ENCODE results near the gene HACD3.
"Not testable (repeated sequence)": the region's sequence is repeated elsewhere in the genome, so short reads cannot be mapped to it uniquely, and the experiment has no call there.

The HACD3 gene

GRCh38 chr15:65550681-65551098, 20.4 kb downstream of the HACD3 start:
- no peak for DNase-seq

- no peak for DNase-seq
Measured at GRCh38 chr15:65551183-65551582, 20.9 kb downstream of the HACD3 start.

GRCh38 chr15:65552851-65553250, 22.6 kb downstream of the HACD3 start:
- not testable (repeated sequence) for DNase-seq

GRCh38 chr15:65553691-65554090, 23.4 kb downstream of the HACD3 start:
- DNase-seq, result no peak

- DNase-seq, result no peak
Measured at GRCh38 chr15:65556622-65557021, 26.4 kb downstream of the HACD3 start.

- DNase-seq, result no peak
Measured at GRCh38 chr15:65558336-65558735, 28.1 kb downstream of the HACD3 start.

- no peak for DNase-seq
Measured at GRCh38 chr15:65558997-65559760, 28.9 kb downstream of the HACD3 start.

GRCh38 chr15:65559941-65560340, 29.7 kb downstream of the HACD3 start:
- DNase-seq, result no peak

- no peak for DNase-seq
Measured at GRCh38 chr15:65561934-65562333, 31.7 kb downstream of the HACD3 start.

- DNase-seq, result no peak
Measured at GRCh38 chr15:65569728-65570127, 39.5 kb downstream of the HACD3 start.

GRCh38 chr15:65571971-65572370, 41.7 kb downstream of the HACD3 start:
- no peak for DNase-seq

- no peak for DNase-seq
Measured at GRCh38 chr15:65576664-65577063, 46.4 kb downstream of the HACD3 start.

GRCh38 chr15:65577129-65577996, 47.1 kb downstream of the HACD3 start:
- DNase-seq, result no peak

- no peak for DNase-seq
Measured at GRCh38 chr15:65578904-65579728, 48.9 kb downstream of the HACD3 start.

GRCh38 chr15:65579762-65580161, 49.5 kb downstream of the HACD3 start:
- DNase-seq, result no peak

- no peak for DNase-seq
Measured at GRCh38 chr15:65580287-65580686, 50.0 kb downstream of the HACD3 start.

- DNase-seq, result no peak
Measured at GRCh38 chr15:65583701-65584100, 53.4 kb downstream of the HACD3 start.

- DNase-seq, result no peak
Measured at GRCh38 chr15:65584241-65584640, 54.0 kb downstream of the HACD3 start.

GRCh38 chr15:65587094-65587493, 56.8 kb downstream of the HACD3 start:
- DNase-seq, result no peak

GRCh38 chr15:65595960-65596359, 65.7 kb downstream of the HACD3 start:
- no peak for DNase-seq

GRCh38 chr15:65598468-65598867, 68.2 kb downstream of the HACD3 start:
- no peak for DNase-seq

GRCh38 chr15:65599677-65600076, 69.4 kb downstream of the HACD3 start:
- DNase-seq, result no peak

GRCh38 chr15:65603134-65603533, 72.9 kb downstream of the HACD3 start:
- DNase-seq, result no peak
